EH (cell line): ENCODE measurements around the gene PPIL4.

Experiments
- DNase-seq: peaks from one replicate; pipeline ENCODE4 v3.0.0-alpha.2; 2015; ENCODE audit warnings: low read depth

PPIL4 gene

DNA sequence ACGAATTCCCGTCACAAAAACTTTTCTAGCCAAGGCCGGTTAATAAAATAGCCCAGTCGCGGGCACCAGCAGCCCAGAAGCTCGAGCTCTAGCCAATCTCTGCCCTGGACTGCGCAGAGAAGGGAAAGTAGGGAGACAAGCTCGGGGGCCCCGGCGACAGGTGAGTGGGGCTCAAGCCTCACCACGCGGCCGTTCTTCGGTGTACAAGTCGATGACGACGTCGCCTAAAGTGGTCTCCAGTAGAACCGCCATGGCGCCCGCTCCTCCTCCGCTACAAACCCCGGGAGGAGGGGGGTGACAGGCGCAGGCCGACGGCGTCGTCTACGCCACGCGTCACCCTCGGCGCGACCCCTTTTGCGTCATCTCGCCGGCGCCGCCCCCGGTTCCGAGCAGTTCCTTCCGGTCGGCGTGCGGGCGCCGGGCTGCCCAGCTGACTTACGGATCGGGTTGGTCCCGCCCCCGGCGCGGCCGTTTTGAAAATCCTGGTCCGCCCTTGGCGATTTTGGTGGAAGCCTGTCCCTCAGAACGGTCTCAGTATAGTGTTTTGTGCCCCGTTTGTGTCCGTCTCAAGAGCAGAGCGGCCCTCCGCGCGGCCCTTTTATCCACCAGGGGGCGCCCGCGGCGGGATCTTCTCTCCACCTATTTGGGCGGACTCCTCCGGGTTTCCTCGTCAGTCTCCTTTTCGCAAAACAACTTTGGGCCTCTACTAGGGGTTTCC lies at the start of gene PPIL4:
PPIL4 (minus strand) TSS at position 290 of the 718 bp plus-strand sequence; CDS start at position 252, 38 bp downstream.
- peak; percentile 95 for DNase-seq

- DNase-seq = no peak
These were observed 47.6 kb upstream of the PPIL4 start for GRCh38 chr6:149593408-149593807.

GRCh38 chr6:149592983-149593382 lies 47.1 kb upstream of the PPIL4 start:
- DNase-seq = no peak

DNA sequence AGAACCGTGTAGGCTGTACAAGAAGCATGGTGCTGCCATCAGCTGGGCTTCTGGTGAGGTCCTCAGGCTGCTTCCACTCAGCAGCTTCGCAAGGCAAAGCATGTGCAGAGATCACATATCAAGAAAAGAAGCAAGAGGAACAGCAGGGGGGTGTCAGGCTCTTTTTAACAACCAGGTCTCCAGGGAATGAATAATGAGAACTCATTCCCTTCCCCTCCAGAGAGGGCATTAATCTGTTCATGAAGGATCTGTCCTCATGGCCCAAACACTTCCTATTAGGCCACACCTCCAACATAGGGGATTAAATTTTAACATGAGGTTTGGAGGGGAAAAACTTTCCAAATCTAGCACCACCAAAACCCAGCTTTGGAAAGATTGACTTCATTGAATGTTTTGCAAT lies 40.3 kb upstream of the PPIL4 start:
- no peak for DNase-seq

DNA sequence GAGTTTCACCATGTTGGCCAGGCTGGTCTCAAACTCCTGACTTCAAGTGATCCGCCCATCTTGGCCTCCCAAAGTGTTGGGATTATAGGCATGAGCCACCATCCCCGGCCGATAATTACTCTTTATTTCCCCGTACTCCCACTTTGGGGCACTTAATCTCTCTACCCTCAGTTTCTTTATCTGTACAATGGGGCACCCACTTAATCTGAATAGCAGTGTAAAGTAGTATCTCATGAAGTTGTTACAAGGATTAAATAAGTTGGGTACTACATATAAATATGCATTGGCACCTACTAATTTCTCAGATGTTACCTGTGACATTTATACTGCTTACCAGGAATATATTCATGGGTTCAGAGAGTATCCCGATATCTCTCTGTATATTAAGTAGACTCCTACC lies 35.5 kb upstream of the PPIL4 start:
- DNase-seq = no peak

- no peak for DNase-seq
These were observed 35.0 kb upstream of the PPIL4 start for GRCh38 chr6:149580880-149581279.

- DNase-seq = no peak
These were observed 22.2 kb upstream of the PPIL4 start for GRCh38 chr6:149567945-149568585.

DNA sequence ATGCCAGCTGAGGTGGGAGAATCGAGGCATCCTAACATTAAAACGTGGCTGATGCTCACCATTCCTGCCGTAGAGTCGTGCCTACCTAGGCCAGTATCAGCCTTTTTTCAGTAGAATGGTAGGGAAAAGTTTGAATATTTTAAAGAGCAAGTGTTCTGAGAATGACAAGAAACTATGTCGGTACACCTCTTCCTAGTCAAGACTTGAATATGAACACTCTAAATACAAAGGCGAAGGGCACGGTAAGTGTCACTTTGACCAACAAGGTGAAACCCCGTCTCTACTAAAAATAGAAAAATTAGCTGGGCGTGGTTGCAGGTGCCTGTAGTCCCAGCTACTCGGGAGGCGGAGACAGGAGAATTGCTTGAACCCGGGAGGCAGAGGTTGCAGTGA lies 21.3 kb upstream of the PPIL4 start:
- DNase-seq = no peak

GRCh38 chr6:149566410-149567193 lies 20.8 kb upstream of the PPIL4 start:
- DNase-seq = peak; percentile 48

- peak; percentile 94 for DNase-seq
These were observed 19.9 kb upstream of the PPIL4 start, which contains the start of gene GINM1 for GRCh38 chr6:149565527-149566409. Gene GINM1 (plus strand): TSS chr6:149566375. CDS start chr6:149566415, 40 bp downstream.

- DNase-seq = peak; percentile 12
These were observed 18.1 kb upstream of the PPIL4 start for GRCh38 chr6:149563928-149564325.

DNA sequence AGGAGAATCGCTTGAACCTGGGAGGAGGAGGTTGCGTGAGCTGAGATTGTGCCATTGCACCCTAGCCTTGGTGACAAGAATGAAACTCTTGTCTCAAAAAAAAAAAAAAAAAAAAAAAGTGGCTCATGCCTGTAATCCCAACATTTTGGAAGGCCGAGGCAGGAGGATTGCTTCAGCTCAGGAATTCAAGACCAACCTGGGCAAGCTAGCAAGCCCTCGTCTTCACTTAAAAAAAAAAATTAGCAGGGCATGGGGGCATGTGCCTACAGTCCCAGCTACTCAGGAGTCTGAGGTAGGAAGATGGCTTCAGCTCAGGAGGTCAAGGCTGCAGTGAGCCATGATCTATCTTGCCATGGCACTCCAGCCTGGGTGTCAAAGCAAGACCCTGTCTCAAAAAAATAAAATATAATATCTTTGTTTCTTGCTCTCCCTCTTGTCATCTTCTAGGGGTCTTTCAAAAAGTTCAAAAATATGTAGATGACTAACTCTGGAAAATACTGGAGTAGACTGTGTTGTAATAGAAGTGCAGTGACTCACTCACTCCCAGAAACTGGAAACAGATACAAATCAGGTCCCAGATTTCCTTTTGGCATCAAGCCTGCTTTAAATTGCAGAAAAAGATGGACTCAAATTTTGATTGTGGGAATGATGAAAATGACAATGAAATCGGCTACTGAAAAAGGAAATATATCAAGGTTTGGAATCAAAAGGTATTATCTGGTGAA lies 17.5 kb upstream of the PPIL4 start:
- DNase-seq = peak; percentile 88

GRCh38 chr6:149560736-149561135 lies 14.9 kb upstream of the PPIL4 start:
- DNase-seq = no peak

- DNase-seq = no peak
These were observed 13.5 kb upstream of the PPIL4 start for GRCh38 chr6:149559389-149559788.

- DNase-seq = no peak
These were observed 12.2 kb upstream of the PPIL4 start for GRCh38 chr6:149558029-149558428.

DNA sequence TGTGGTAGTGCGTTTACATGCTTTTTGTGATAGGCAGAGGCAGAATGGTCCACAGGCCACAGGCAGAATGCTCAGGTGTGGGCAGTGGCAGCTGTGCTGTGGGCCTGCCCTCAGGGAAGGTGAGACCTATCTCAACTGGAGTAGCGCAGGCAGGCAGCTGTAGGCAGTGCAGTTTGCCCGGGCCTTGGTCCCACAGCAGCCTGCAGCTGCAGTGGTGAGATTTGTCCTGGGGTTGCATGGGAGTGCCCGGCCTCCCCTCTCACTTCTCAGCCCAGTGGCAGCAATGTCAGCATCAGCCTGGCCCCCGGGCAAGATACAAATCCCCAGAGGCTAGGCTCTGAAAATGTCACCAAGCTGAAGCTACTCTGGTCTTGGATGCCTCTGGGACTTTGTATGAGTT lies 6.1 kb upstream of the PPIL4 start:
- no peak for DNase-seq

- peak; percentile 79 for DNase-seq
These were observed 537 bp downstream of the PPIL4 start for GRCh38 chr6:149545258-149545753.

GRCh38 chr6:149544646-149545257 lies 1.1 kb downstream of the PPIL4 start:
- peak; percentile 2 for DNase-seq

- no peak for DNase-seq
These were observed 4.7 kb downstream of the PPIL4 start for GRCh38 chr6:149541139-149541538.

DNA sequence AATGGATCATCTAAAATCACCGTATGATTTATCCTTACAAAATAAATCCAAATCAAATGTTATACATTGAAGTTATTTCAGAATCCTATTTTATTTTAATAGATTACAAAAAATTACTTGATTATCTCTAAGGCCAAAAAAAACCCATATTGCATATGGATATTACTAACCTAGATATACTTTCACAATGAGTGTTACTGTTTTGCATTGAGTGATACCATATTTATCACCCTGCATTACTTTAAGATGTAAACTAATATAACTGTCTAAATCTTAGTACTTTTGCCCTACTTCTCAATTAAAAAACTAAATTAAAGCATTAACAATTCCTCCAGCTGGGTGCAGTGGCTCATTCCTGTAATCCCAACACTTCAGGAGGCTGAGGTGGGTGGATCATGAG lies 11.1 kb downstream of the PPIL4 start:
- no peak for DNase-seq

GRCh38 chr6:149529650-149530049 lies 16.2 kb downstream of the PPIL4 start:
- DNase-seq = no peak
